HepG2 (cell line): ENCODE data around the gene TNFAIP3. TPM values are rescaled to one million over a fixed set of nuclear protein-coding genes. Genes with fewer than 3 reads are reported as not detected.

Experiments used
- ATAC-seq: fragments of 200-7000 bp; cut with Tn5 transposase; 3 replicates; pipeline ENCODE4 v1.9.1; 2020; ENCODE audit warnings: mild to moderate bottlenecking, moderate library complexity
- BruUV-seq: library from RNA; stranded (reverse); fragments of 400-500 nt; replicated peaks from 2 replicates; lab custom pipeline; 2021; lab: Mats Ljungman, UMichigan
- CTCF ChIA-PET: fragments of 300-600 bp; formaldehyde crosslinking; extraction: SDS; loops from one replicate; lab custom pipeline; 2021; ENCODE audit warnings: low total read pairs, inconsistent platforms, low intra/inter-chr PET ratio; lab: Yijun Ruan, JAX
- POLR2A ChIA-PET: fragments of 350-600 bp; sonication (Branson Sonifier 250); formaldehyde crosslinking; loops from one replicate; lab custom pipeline; 2020; ENCODE audit warnings: antibody characterized with exemption, inconsistent platforms; lab: Yijun Ruan, JAX
- DNase-seq: peaks from one replicate; pipeline ENCODE4 v3.0.0-alpha.2; 2015; ENCODE audit warnings: low spot score
- FAIRE-seq: peaks from 3 replicates; lab custom pipeline; 2011; peaks lifted over from hg19 to GRCh38; lab: Jason Lieb, UNC
- H2AFZ ChIP-seq: one replicate; pipeline ENCODE4 v1.6.1; 2011; ENCODE audit warnings: low read length, inconsistent platforms
- H3K27ac ChIP-seq: fragments of 300-600 bp; 3 replicates; pipeline ENCODE4 v1.8.0; 2011; ENCODE audit warnings: mixed run types, mild to moderate bottlenecking, mixed read lengths, low read length, inconsistent platforms; ENCODE audit not compliant: insufficient read depth; ENCODE audit errors: extremely low read length
- H3K27me3 ChIP-seq, 2 experiments: fragments of 200-600 bp in 1 of 2; 2 replicates in 1 of 2; 3 replicates in 1 of 2; pipeline versions ENCODE4 v1.6.0 to v1.8.0; 2011; ENCODE audit warnings: low read length in 2 of 2, mild to moderate bottlenecking in 2 of 2, moderate library complexity in 2 of 2, inconsistent platforms in 1 of 2; ENCODE audit not compliant: insufficient read depth in 2 of 2, control insufficient read depth in 1 of 2
- H3K36me3 ChIP-seq, 2 experiments: fragments of 200-600 bp in 1 of 2; replicated peaks in 1 of 2; 2 replicates in 1 of 2; 3 replicates in 1 of 2; pipeline versions ENCODE4 v1.5.1 to v1.8.0; 2011; ENCODE audit warnings: low read length in 2 of 2, inconsistent platforms in 1 of 2; ENCODE audit not compliant: insufficient read depth in 2 of 2, control insufficient read depth in 1 of 2
- H3K4me1 ChIP-seq: 2 replicates; pipeline ENCODE4 v1.5.1; 2012; ENCODE audit warnings: low read length, inconsistent platforms; ENCODE audit not compliant: insufficient read depth
- H3K4me2 ChIP-seq: 2 replicates; pipeline ENCODE4 v1.6.0; 2011; ENCODE audit warnings: low read depth, low read length, inconsistent platforms
- H3K4me3 ChIP-seq, 3 experiments: fragments of 200-600 bp in 1 of 3; sonication (generic), shearing (Covaris generic) in 1 of 3; replicated peaks in 1 of 3; 2 replicates each; pipeline ENCODE4 v1.5.1; 2011 to 2016; ENCODE audit warnings: low read length in 3 of 3, inconsistent platforms in 2 of 3, low read depth in 2 of 3, mild to moderate bottlenecking in 2 of 3, control low read depth in 1 of 3, mixed read lengths in 1 of 3; ENCODE audit not compliant: insufficient read depth in 1 of 3
- H3K79me2 ChIP-seq: one replicate; pipeline ENCODE4 v1.6.1; 2011; ENCODE audit warnings: low read length, inconsistent platforms; ENCODE audit not compliant: insufficient read depth
- H3K9ac ChIP-seq: 2 replicates; pipeline ENCODE4 v1.6.0; 2011; ENCODE audit warnings: mild to moderate bottlenecking, low read depth, low read length, inconsistent platforms; ENCODE audit not compliant: insufficient read depth
- H3K9me3 ChIP-seq: 2 replicates; pipeline ENCODE4 v1.5.1; 2012; ENCODE audit warnings: mild to moderate bottlenecking, low read length
- H4K20me1 ChIP-seq: 2 replicates; pipeline ENCODE4 v1.6.0; 2011; ENCODE audit warnings: inconsistent platforms, mild to moderate bottlenecking, low read length, moderate library complexity; ENCODE audit not compliant: insufficient read depth
- AHR ChIP-seq: IDR thresholded peaks from 2 replicates; pipeline ENCODE4 v1.6.1; 2018; ENCODE audit warnings: missing genetic modification reagents, missing compliant biosample characterization
- CAMTA2 ChIP-seq: sonication (generic); formaldehyde crosslinking; IDR thresholded peaks from 2 replicates; pipeline ENCODE4 v1.4.0; 2020; ENCODE audit warnings: mild to moderate bottlenecking, missing genetic modification reagents, borderline replicate concordance
- IKZF4 ChIP-seq: sonication (generic); formaldehyde crosslinking; IDR thresholded peaks from 2 replicates; pipeline ENCODE4 v1.5.1; 2020; ENCODE audit warnings: borderline replicate concordance, mild to moderate bottlenecking, low read depth, missing genetic modification reagents; ENCODE audit errors: not compliant biosample characterization
- ISX ChIP-seq: sonication (generic); formaldehyde crosslinking; conservative IDR thresholded peaks from 2 replicates; pipeline ENCODE4 v1.5.0; 2020; ENCODE audit warnings: missing genetic modification reagents
- KAT2B ChIP-seq: fragments of 150-350 bp; IDR thresholded peaks from 2 replicates; pipeline ENCODE4 v1.6.1; 2014; ENCODE audit warnings: low read depth, low read length, borderline replicate concordance
- KLF11 ChIP-seq: IDR thresholded peaks from 2 replicates; pipeline ENCODE4 v1.6.1; 2016; ENCODE audit warnings: missing compliant biosample characterization
- XBP1 ChIP-seq: sonication (generic); formaldehyde crosslinking; IDR thresholded peaks from 2 replicates; pipeline ENCODE4 v1.5.0; 2020; ENCODE audit warnings: missing genetic modification reagents
- ZBTB33 ChIP-seq: sonication (generic); formaldehyde crosslinking; IDR thresholded peaks from 2 replicates; pipeline ENCODE4 v1.4.0; 2020; ENCODE audit warnings: missing genetic modification reagents
- ZNF513 ChIP-seq: sonication (generic); formaldehyde crosslinking; conservative IDR thresholded peaks from 2 replicates; pipeline ENCODE4 v1.5.0; 2020; ENCODE audit warnings: missing genetic modification reagents
- WGBS: methylation state at CpG from one replicate; pipeline ENCODE4 v1.1.6; 2017; ENCODE audit warnings: low lambda C conversion rate; 5-methylcytosine and 5-hydroxymethylcytosine counted together
- in situ Hi-C: cut with HindIII; loops from 2 replicates; pipeline ENCODE4 v1.10.0; 2017; ENCODE audit warnings: low pct_unique_long_range_greater_than_20kb; ENCODE audit not compliant: extremely low pct_ligation_motif_present
- intact Hi-C: fragments of 100-400 bp; cut with micrococcal nuclease; formaldehyde crosslinking; loops from one replicate; pipeline ENCODE4 v1.10.0; 2022; ENCODE audit not compliant: unreplicated experiment
- polyA plus RNA-seq, 8 experiments: library from polyadenylated mRNA; depleted of rRNA in 3 of 8; stranded (reverse) in 7 of 8; unstranded in 1 of 8; fragments of >200 nt; fragmentation: Illumina TruSeq in 4 of 8; extraction: Trizol in 4 of 8; gene quantifications; 2 replicates each; pipeline versions ENCODE4 v1.2.1 to v1.2.3, GENCODE V29; 2011 to 2016; ENCODE audit warnings: low read depth in 4 of 8, missing spikeins in 1 of 8, mixed read lengths in 1 of 8; ENCODE audit not compliant: insufficient read depth in 1 of 8
- total RNA-seq, 5 experiments: library from RNA; depleted of rRNA; stranded (reverse); fragments of >200 nt; fragmentation: Illumina TruSeq; extraction: Trizol; gene quantifications; 2 replicates each; pipeline ENCODE4 v1.2.3, GENCODE V29; 2016; ENCODE audit warnings: low read depth in 1 of 5
- TF ChIP-seq, protein P1 (sequence below): sonication (generic); formaldehyde crosslinking; IDR thresholded peaks from 2 replicates; pipeline ENCODE4 v1.5.1; 2020; ENCODE audit warnings: missing genetic modification reagents, mild to moderate bottlenecking, borderline replicate concordance
- TF ChIP-seq, protein P2 (sequence below): fragments of 450-650 bp; IDR thresholded peaks from 2 replicates; pipeline ENCODE4 v1.6.1; 2016

The TNFAIP3 gene
- total and polyA plus RNA-seq, 2 of the 13 experiments (the other 11 are each of a cell fraction or from before 2014, with no cell fraction given) = 28.2 to 47.1 TPM

DNA sequence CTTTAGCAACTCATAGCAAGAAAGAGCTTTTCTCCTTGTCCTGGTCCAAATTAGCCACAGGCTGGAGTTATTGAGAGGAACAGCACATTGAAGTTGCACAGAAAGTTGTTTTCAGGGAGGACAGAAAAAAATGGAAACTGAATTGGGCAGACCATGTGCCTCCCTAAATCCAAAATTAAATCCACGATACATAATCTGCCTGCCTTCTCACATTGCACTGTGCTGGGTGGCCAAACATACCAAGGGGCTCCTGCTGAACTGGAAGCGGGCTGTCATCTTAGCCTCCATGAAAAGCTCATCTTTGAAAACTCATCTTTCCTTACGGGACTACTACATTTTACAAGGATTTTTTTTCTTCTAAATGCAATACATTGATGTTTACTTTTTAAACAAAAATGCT is 59.9 kb downstream of the TNFAIP3 start (continued):
- TF ChIP-seq, protein P1, sequence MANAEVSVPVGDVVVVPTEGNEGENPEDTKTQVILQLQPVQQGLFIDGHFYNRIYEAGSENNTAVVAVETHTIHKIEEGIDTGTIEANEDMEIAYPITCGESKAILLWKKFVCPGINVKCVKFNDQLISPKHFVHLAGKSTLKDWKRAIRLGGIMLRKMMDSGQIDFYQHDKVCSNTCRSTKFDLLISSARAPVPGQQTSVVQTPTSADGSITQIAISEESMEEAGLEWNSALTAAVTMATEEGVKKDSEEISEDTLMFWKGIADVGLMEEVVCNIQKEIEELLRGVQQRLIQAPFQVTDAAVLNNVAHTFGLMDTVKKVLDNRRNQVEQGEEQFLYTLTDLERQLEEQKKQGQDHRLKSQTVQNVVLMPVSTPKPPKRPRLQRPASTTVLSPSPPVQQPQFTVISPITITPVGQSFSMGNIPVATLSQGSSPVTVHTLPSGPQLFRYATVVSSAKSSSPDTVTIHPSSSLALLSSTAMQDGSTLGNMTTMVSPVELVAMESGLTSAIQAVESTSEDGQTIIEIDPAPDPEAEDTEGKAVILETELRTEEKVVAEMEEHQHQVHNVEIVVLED (CRISPR knock-in tag) = no peak
- TF ChIP-seq KAT2B = no peak
- TF ChIP-seq KLF11 (CRISPR knock-in tag) = no peak
- no peak for TF ChIP-seq ZNF513 (CRISPR knock-in tag)
- TF ChIP-seq CAMTA2 = no peak
- no peak for TF ChIP-seq ISX (CRISPR knock-in tag)
- no peak for TF ChIP-seq AHR (CRISPR knock-in tag)
- no peak for TF ChIP-seq XBP1 (CRISPR knock-in tag)

DNA sequence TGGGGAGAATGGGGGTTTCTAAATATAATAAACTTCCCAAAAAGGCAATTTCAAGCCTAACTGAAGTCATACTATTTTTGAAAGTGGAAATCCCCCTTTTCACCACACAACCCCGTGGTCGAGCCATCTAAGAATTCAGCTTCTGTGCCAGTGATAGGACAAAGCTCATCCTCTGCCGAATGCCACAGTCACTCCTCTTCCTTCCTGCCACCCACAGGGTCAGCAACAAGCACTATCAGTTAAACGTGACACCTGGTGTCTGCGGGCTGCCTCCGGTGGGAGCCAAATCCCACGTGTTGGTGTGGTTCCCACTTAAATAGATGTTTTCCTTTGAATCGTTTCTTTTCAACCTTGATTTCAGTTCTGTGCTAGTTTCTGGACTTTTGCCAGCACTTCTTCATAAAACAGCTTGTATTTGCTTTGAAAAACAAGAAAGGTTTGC is 60.7 kb downstream of the TNFAIP3 start:
- intact Hi-C loops = loop anchor here (5.0 kb wide), 1 partner anchor 35 kb away; no protein-coding TSS in a partner anchor
- H3K36me3 ChIP-seq = no peaks in the 10 kb centered on the region
- H3K4me1 ChIP-seq = peaks cover 7% of the 10 kb centered on the region
- CTCF ChIA-PET = no interaction called here
- no peak overlapping the region for H3K9ac ChIP-seq
- no peaks in the 10 kb centered on the region for H4K20me1 ChIP-seq
- H2AFZ ChIP-seq = no peak overlapping the region
- ATAC-seq = no peak
- TF ChIP-seq IKZF4 (no peak), ZBTB33 (CRISPR knock-in tag) (0 out of 2 replicates have a peak, but pooled peaks have one; percentile 34)
- TF ChIP-seq, protein P2, sequence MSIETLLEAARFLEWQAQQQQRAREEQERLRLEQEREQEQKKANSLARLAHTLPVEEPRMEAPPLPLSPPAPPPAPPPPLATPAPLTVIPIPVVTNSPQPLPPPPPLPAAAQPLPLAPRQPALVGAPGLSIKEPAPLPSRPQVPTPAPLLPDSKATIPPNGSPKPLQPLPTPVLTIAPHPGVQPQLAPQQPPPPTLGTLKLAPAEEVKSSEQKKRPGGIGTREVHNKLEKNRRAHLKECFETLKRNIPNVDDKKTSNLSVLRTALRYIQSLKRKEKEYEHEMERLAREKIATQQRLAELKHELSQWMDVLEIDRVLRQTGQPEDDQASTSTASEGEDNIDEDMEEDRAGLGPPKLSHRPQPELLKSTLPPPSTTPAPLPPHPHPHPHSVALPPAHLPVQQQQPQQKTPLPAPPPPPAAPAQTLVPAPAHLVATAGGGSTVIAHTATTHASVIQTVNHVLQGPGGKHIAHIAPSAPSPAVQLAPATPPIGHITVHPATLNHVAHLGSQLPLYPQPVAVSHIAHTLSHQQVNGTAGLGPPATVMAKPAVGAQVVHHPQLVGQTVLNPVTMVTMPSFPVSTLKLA = 0 out of 2 replicates have a peak, but pooled peaks have one; percentile 23
- TF ChIP-seq, all 625 proteins: peak for 2
- H3K4me3 ChIP-seq = no peak overlapping the region
- DNase-seq (no peak), FAIRE-seq (no peak)
- H3K27me3 ChIP-seq = peaks cover 0 to 21% of the 10 kb centered on the region in 2 experiments; a peak in 3 of 5 replicates
- H3K9me3 ChIP-seq = no peaks in the 10 kb centered on the region
- WGBS = 19% methylated on average over 8 of the region's 8 CpGs
- no TSS peak for BruUV-seq
- no peaks in the 10 kb centered on the region for H3K79me2 ChIP-seq
- in situ Hi-C loops = no loop called here
- H3K27ac ChIP-seq = no peak overlapping the region
- POLR2A ChIA-PET = no interaction called here
- H3K4me2 ChIP-seq = no peak overlapping the region
